ENCODE results near the gene POLG.

POLG gene

GRCh38 chr15:89374086-89374981 lies 39.7 kb upstream of the POLG start:
- TF ChIP-seq, protein P1, sequence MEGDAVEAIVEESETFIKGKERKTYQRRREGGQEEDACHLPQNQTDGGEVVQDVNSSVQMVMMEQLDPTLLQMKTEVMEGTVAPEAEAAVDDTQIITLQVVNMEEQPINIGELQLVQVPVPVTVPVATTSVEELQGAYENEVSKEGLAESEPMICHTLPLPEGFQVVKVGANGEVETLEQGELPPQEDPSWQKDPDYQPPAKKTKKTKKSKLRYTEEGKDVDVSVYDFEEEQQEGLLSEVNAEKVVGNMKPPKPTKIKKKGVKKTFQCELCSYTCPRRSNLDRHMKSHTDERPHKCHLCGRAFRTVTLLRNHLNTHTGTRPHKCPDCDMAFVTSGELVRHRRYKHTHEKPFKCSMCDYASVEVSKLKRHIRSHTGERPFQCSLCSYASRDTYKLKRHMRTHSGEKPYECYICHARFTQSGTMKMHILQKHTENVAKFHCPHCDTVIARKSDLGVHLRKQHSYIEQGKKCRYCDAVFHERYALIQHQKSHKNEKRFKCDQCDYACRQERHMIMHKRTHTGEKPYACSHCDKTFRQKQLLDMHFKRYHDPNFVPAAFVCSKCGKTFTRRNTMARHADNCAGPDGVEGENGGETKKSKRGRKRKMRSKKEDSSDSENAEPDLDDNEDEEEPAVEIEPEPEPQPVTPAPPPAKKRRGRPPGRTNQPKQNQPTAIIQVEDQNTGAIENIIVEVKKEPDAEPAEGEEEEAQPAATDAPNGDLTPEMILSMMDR (IDR thresholded peaks at IDR 0.05; ENCODE audit: borderline replicate concordance, insufficient read depth, low read depth, low read length) = no peak
- no peak overlapping the region for H3K4me3 ChIP-seq (ENCODE audit: low read depth, low read length)

- no peak overlapping the region for H3K4me3 ChIP-seq (ENCODE audit: low read depth, low read length)
- TF ChIP-seq, protein P1 (IDR thresholded peaks at IDR 0.05; ENCODE audit: borderline replicate concordance, insufficient read depth, low read depth, low read length) = no peak
Measured at GRCh38 chr15:89372069-89372935, 37.7 kb upstream of the POLG start.

- H3K4me3 ChIP-seq (ENCODE audit: low read depth, low read length) = no peak overlapping the region
- TF ChIP-seq, protein P1 (IDR thresholded peaks at IDR 0.05; ENCODE audit: borderline replicate concordance, insufficient read depth, low read depth, low read length) = no peak
Measured at GRCh38 chr15:89371228-89372044, 36.8 kb upstream of the POLG start.

- H3K4me3 ChIP-seq (ENCODE audit: low read depth, low read length) = no peak overlapping the region
- TF ChIP-seq, protein P1 (IDR thresholded peaks at IDR 0.05; ENCODE audit: borderline replicate concordance, insufficient read depth, low read depth, low read length) = no peak
Measured at GRCh38 chr15:89370978-89371227, 36.3 kb upstream of the POLG start.

GRCh38 chr15:89370120-89370977 lies 35.7 kb upstream of the POLG start:
- TF ChIP-seq, protein P1 (IDR thresholded peaks at IDR 0.05; ENCODE audit: borderline replicate concordance, insufficient read depth, low read depth, low read length) = no peak
- no peak overlapping the region for H3K4me3 ChIP-seq (ENCODE audit: low read depth, low read length)

GRCh38 chr15:89369341-89369947 lies 34.8 kb upstream of the POLG start:
- H3K4me3 ChIP-seq (ENCODE audit: low read depth, low read length) = no peak overlapping the region
- TF ChIP-seq, protein P1 (IDR thresholded peaks at IDR 0.05; ENCODE audit: borderline replicate concordance, insufficient read depth, low read depth, low read length) = no peak

All from GM12875 (cell line).